ENCODE results near the gene SETBP1.

GRCh38 chr18:44651918-44652572, 28.6 kb upstream of the SETBP1 start:
- TF ChIP-seq CTCF (IDR thresholded peaks at IDR 0.05), result no peak
- no peak for TF ChIP-seq POLR2A (IDR thresholded peaks at IDR 0.05)
